Panc1 (cell line): ENCODE measurements around the gene FUT7.

Source experiments
- POLR2AphosphoS5 ChIP-seq: IDR thresholded peaks from 2 replicates; pipeline ENCODE4 v1.6.1; 2012; ENCODE audit warnings: mild to moderate bottlenecking, low read depth, low read length, moderate library complexity
- TF ChIP-seq, protein P1 (sequence below): fragments of 450-650 bp; IDR thresholded peaks from 2 replicates; pipeline ENCODE4 v1.5.1; 2017; ENCODE audit warnings: mild to moderate bottlenecking
- TF ChIP-seq, protein P2 (sequence below), 2 experiments: IDR thresholded peaks; 2 replicates each; pipeline ENCODE4 v1.6.1; 2011 to 2012; ENCODE audit warnings: low read depth in 2 of 2, control low read depth in 1 of 2, low read length in 1 of 2, mild to moderate bottlenecking in 1 of 2, moderate library complexity in 1 of 2; ENCODE audit not compliant: insufficient read depth in 1 of 2

DNA sequence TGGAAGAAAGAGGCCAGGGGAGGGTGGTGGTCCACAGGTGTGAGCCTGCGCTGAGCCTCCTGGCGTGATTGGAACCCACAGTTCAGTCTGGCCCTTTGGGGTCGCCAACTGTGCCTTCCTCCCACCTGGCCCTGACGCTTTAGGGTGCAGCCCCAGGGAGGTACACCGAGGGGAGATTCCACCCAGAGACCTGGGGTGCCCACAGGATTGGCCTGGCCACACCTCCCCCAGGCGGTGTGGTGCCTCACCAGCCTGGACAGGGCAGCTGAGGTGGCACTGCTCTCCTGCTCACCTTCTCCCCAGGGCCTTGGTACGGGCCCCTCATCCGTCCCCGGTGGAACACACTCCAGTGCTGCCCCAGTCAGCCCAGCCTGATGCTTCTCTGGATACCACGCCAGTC, 34.5 kb downstream of the FUT7 start:
- no peak for TF ChIP-seq POLR2AphosphoS5
- TF ChIP-seq, protein P1, sequence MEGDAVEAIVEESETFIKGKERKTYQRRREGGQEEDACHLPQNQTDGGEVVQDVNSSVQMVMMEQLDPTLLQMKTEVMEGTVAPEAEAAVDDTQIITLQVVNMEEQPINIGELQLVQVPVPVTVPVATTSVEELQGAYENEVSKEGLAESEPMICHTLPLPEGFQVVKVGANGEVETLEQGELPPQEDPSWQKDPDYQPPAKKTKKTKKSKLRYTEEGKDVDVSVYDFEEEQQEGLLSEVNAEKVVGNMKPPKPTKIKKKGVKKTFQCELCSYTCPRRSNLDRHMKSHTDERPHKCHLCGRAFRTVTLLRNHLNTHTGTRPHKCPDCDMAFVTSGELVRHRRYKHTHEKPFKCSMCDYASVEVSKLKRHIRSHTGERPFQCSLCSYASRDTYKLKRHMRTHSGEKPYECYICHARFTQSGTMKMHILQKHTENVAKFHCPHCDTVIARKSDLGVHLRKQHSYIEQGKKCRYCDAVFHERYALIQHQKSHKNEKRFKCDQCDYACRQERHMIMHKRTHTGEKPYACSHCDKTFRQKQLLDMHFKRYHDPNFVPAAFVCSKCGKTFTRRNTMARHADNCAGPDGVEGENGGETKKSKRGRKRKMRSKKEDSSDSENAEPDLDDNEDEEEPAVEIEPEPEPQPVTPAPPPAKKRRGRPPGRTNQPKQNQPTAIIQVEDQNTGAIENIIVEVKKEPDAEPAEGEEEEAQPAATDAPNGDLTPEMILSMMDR = no peak
- TF ChIP-seq, protein P2, sequence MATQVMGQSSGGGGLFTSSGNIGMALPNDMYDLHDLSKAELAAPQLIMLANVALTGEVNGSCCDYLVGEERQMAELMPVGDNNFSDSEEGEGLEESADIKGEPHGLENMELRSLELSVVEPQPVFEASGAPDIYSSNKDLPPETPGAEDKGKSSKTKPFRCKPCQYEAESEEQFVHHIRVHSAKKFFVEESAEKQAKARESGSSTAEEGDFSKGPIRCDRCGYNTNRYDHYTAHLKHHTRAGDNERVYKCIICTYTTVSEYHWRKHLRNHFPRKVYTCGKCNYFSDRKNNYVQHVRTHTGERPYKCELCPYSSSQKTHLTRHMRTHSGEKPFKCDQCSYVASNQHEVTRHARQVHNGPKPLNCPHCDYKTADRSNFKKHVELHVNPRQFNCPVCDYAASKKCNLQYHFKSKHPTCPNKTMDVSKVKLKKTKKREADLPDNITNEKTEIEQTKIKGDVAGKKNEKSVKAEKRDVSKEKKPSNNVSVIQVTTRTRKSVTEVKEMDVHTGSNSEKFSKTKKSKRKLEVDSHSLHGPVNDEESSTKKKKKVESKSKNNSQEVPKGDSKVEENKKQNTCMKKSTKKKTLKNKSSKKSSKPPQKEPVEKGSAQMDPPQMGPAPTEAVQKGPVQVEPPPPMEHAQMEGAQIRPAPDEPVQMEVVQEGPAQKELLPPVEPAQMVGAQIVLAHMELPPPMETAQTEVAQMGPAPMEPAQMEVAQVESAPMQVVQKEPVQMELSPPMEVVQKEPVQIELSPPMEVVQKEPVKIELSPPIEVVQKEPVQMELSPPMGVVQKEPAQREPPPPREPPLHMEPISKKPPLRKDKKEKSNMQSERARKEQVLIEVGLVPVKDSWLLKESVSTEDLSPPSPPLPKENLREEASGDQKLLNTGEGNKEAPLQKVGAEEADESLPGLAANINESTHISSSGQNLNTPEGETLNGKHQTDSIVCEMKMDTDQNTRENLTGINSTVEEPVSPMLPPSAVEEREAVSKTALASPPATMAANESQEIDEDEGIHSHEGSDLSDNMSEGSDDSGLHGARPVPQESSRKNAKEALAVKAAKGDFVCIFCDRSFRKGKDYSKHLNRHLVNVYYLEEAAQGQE (IDR thresholded peaks at IDR 0.05; ENCODE audit: insufficient read depth in 1 of 2, low read depth in 2 of 2, low read length in 1 of 2) = no peak
